LNCAP (cell line): ENCODE results near the gene RFX8.

Source experiments
- CTCF ChIP-seq: fragments of 450-650 bp; IDR thresholded peaks from 2 replicates; pipeline ENCODE4 v1.5.1; 2017; ENCODE audit warnings: mild to moderate bottlenecking

RFX8 gene

GRCh38 chr2:101431486-101431885, 43.4 kb downstream of the RFX8 start:
- no peak for TF ChIP-seq CTCF

- no peak for TF ChIP-seq CTCF
Observed at GRCh38 chr2:101430156-101430555, 44.8 kb downstream of the RFX8 start.

- TF ChIP-seq CTCF = no peak
Observed at GRCh38 chr2:101429453-101429852, 45.5 kb downstream of the RFX8 start.

- TF ChIP-seq CTCF = no peak
Observed at GRCh38 chr2:101428422-101429176, 46.3 kb downstream of the RFX8 start.

- TF ChIP-seq CTCF = no peak
Observed at GRCh38 chr2:101427743-101428142, 47.2 kb downstream of the RFX8 start.

- TF ChIP-seq CTCF = no peak
Observed at GRCh38 chr2:101427240-101427639, 47.7 kb downstream of the RFX8 start.

GRCh38 chr2:101426822-101427221, 48.1 kb downstream of the RFX8 start:
- no peak for TF ChIP-seq CTCF

- TF ChIP-seq CTCF = no peak
Observed at GRCh38 chr2:101420623-101421022, 54.3 kb downstream of the RFX8 start.
